Smooth muscle cell of the umbilical artery (primary cell): ENCODE measurements around the gene RHOT2. TPM values are rescaled to one million over a fixed set of nuclear protein-coding genes. Genes with fewer than 3 reads are reported as not detected.

ENCODE experiments used
- total RNA-seq: library from RNA; depleted of rRNA; stranded (reverse); fragments of >200 nt; gene quantifications from 2 replicates; pipeline ENCODE4 v1.2.3, GENCODE V29; 2014

Gene RHOT2
- total RNA-seq, 1 donor from 2014 or later = 66.1 TPM

Other genes with a start within 250 kb of the RHOT2 start
- gene RAB11FIP3, start 242.5 kb upstream of the RHOT2 start, total RNA-seq = 18.7 and 32.6 TPM in 2 replicates
- 26.7 and 52.6 TPM in 2 replicates for gene CAPN15, start 140.4 kb upstream of the RHOT2 start, total RNA-seq
- gene PRR35, start 107.7 kb upstream of the RHOT2 start, total RNA-seq = not detected in 2 replicates
- gene NHLRC4, start 101.1 kb upstream of the RHOT2 start, total RNA-seq = 0.97 and 1.5 TPM in 2 replicates
- gene PIGQ, start 98.2 kb upstream of the RHOT2 start, total RNA-seq = 25.8 and 26.2 TPM in 2 replicates
- gene RAB40C, start 78.1 kb upstream of the RHOT2 start, total RNA-seq = 11.3 and 15.8 TPM in 2 replicates
- gene WFIKKN1, start 37.1 kb upstream of the RHOT2 start, total RNA-seq = under 0.01 and 0.46 TPM in 2 replicates
- gene METTL26, start 31.8 kb upstream of the RHOT2 start, total RNA-seq = 69.5 and 83.7 TPM in 2 replicates
- gene MCRIP2, start 26.3 kb upstream of the RHOT2 start, total RNA-seq = 10.3 and 22.3 TPM in 2 replicates
- 11.0 and 19.6 TPM in 2 replicates for gene WDR90, start 18.8 kb upstream of the RHOT2 start, total RNA-seq
- 4.6 and 6.5 TPM in 2 replicates for gene RHBDL1, start 7.5 kb downstream of the RHOT2 start, total RNA-seq
- gene STUB1, start 12.3 kb downstream of the RHOT2 start, total RNA-seq = 95.6 and 120 TPM in 2 replicates
- 35.6 and 39.6 TPM in 2 replicates for gene JMJD8, start 16.2 kb downstream of the RHOT2 start, total RNA-seq
- gene WDR24, start 22.3 kb downstream of the RHOT2 start, total RNA-seq = 5.3 and 7.9 TPM in 2 replicates
- 0.28 and 0.59 TPM in 2 replicates for gene FBXL16, start 37.7 kb downstream of the RHOT2 start, total RNA-seq
- gene METRN, start 47.0 kb downstream of the RHOT2 start, total RNA-seq = 75.4 and 85.8 TPM in 2 replicates
- 19.4 and 39.8 TPM in 2 replicates for gene ANTKMT, start 53.0 kb downstream of the RHOT2 start, total RNA-seq
- gene CCDC78, start 58.3 kb downstream of the RHOT2 start, total RNA-seq = 2.1 and 4.9 TPM in 2 replicates
- gene HAGHL, start 59.0 kb downstream of the RHOT2 start, total RNA-seq = 18.7 and 19.6 TPM in 2 replicates
- gene CIAO3, start 72.9 kb downstream of the RHOT2 start, total RNA-seq = 21.5 and 28.8 TPM in 2 replicates
- gene MSLN, start 92.6 kb downstream of the RHOT2 start, total RNA-seq = not detected in 2 replicates
- 19.3 and 31.1 TPM in 2 replicates for gene RPUSD1, start 120.2 kb downstream of the RHOT2 start, total RNA-seq
- gene CHTF18, start 120.5 kb downstream of the RHOT2 start, total RNA-seq = 5.3 and 15.8 TPM in 2 replicates
- gene GNG13, start 132.6 kb downstream of the RHOT2 start, total RNA-seq = not detected in 2 replicates